Midbrain (tissue), 1 donor: Measurements from ENCODE around the gene NECAP2.
"Not testable (repeated sequence)": the region's sequence is repeated elsewhere in the genome, so short reads cannot be mapped to it uniquely, and the experiment has no call there.

Experiments
- DNase-seq: peaks from one replicate; lab custom pipeline; 2025; lab: John Stamatoyannopoulos, UW

Gene NECAP2

GRCh38 chr1:16498573-16499413, 58.3 kb downstream of the NECAP2 start:
- DNase-seq = peak; percentile 83

DNA sequence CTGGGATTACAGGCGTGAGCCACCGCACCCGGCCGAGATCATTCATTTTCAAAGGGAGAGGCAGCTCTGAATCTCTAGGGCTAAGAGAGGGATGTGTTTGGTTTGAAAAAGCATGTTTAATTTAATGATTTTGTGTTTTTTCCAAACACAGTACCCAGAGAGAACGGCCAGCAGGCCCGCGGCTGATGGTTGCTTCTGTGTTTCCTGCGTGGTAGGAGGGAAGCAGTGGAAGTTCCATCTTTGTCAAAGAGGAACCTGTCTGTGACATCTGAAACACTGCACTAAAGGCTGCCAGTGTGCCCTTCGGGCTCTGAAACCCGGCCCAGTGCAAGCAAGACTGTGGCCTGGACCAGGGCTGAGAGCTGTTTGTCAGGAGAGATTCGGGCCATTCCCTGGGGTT, 59.9 kb downstream of the NECAP2 start:
- DNase-seq = not testable (repeated sequence)

GRCh38 chr1:16500975-16501374, 60.5 kb downstream of the NECAP2 start:
- not testable (repeated sequence) for DNase-seq

DNA sequence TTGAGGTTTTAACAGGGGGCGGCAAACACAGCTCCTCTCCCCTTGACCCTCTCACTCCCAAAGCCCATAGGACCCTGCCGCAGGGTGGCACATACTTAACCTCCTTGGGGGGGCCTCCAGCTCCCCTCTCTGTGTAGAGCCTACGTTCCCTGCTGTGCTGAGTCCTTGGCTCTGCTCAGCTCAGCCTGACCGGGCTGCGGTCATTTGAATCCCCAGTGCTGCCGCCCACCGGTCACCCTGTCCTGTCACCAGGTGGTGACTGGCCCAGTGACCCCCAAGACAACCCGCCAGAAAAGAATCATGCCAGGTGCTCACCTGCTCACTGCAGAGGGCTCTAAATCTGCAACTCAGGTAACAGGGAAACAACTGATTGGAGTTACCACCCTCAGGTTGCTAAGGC, 60.9 kb downstream of the NECAP2 start:
- not testable (repeated sequence) for DNase-seq

- DNase-seq = no peak
Observed at GRCh38 chr1:16503494-16503893, 63.0 kb downstream of the NECAP2 start.

- not testable (repeated sequence) for DNase-seq
Observed at GRCh38 chr1:16505870-16506269, 65.3 kb downstream of the NECAP2 start.

DNA sequence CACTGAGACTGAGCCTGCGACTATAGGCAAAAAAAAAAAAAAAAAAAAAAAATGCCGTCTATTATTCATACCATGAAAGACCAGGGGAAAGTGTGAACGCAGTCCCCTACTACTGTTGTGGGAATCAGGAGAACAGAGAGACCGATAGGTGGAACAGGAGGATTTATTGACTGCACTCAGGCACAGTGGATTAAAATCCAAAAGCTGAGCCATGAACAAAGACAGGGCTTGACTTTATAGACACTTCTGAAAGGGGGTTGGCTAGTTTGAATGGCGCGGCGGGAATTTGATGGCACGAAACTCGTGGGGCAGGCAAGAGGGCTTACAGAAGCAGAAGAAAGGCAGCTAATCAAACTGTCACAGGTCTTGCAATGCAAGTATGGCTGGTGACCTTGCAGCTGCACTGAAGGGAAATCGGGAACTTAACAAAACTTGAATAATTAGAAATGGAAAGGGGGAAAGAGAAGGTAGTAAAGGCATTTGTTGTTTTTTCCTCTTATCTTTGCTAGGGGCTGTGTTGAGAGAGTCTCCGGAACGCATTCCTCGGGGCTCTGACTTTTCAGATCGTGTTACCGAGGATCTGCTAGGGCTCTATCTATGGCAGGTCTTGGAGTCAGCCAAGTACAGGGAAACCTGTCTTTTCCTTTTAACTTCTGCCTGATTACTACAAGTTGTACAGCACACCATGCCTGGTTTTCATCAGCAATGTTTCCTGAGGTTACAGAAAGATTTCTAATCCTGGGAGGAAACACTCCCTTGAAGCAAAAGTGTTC, 66.0 kb downstream of the NECAP2 start:
- not testable (repeated sequence) for DNase-seq

DNA sequence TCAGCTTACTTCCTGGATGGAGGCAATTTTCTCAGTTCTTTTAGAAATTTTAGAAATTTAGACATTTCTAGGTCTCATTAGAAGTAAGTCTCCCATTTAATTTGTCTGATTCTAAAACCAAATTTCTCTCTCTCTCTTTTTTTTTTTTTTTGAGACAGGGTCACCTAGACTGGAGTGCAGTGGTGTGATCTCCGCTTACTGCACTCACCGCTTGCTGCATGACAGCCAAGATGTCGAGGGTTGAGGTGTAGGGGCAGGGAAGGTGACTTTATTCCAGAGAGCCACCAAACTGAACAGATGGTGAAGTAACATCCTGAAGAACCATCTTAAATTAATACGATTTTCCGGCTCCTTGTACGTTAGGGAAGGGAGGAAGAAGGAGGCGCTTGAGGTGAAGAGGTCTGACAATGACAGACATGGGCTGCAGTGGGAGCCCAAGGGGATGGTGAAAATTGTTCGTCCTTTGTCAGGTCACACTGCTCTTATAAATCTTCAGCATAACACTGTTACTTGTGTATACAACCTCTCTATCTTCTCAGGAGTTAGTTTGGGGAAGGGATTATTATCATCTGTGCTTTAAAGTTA, 68.4 kb downstream of the NECAP2 start:
- not testable (repeated sequence) for DNase-seq
